Hindlimb muscle (tissue), 1 donor: ENCODE results near the gene BMP8A. TPM values are rescaled to one million over a fixed set of nuclear protein-coding genes. Genes with fewer than 3 reads are reported as not detected.
A peak's percentile ranks its signal among the peaks of the same experiment; 100 is the strongest.

Source experiments
- DNase-seq: peaks from one replicate; pipeline ENCODE4 v3.0.0-alpha.2; 2013
- polyA plus RNA-seq: library from polyadenylated mRNA; unstranded; fragments of 120-200 nt; gene quantifications from one replicate; pipeline ENCODE4 v1.2.1, GENCODE V29; 2013; ENCODE audit not compliant: insufficient read length

The BMP8A gene
- polyA plus RNA-seq, 1 donor, result 0.53 TPM

GRCh38 chr1:39529901-39530535 is 38.6 kb downstream of the BMP8A start:
- no peak for DNase-seq

GRCh38 chr1:39531526-39531925 is 40.1 kb downstream of the BMP8A start:
- no peak for DNase-seq

GRCh38 chr1:39533442-39533841 is 42.0 kb downstream of the BMP8A start:
- no peak for DNase-seq

- DNase-seq, result no peak
These were observed 47.3 kb downstream of the BMP8A start for GRCh38 chr1:39538531-39539251.

- peak; percentile 51 for DNase-seq
These were observed 47.9 kb downstream of the BMP8A start for GRCh38 chr1:39539252-39539790.

GRCh38 chr1:39540504-39541031 is 49.1 kb downstream of the BMP8A start:
- peak; percentile 20 for DNase-seq

GRCh38 chr1:39542924-39543323 is 51.5 kb downstream of the BMP8A start:
- no peak for DNase-seq

GRCh38 chr1:39544327-39544726 is 52.9 kb downstream of the BMP8A start:
- no peak for DNase-seq

- DNase-seq, result no peak
These were observed 54.1 kb downstream of the BMP8A start for GRCh38 chr1:39545531-39545930.

- no peak for DNase-seq
These were observed 62.8 kb downstream of the BMP8A start for GRCh38 chr1:39554277-39554676.

- no peak for DNase-seq
These were observed 69.8 kb downstream of the BMP8A start for GRCh38 chr1:39561279-39561678.

- DNase-seq, result no peak
These were observed 71.5 kb downstream of the BMP8A start for GRCh38 chr1:39562886-39563285.

GRCh38 chr1:39563669-39564068 is 72.2 kb downstream of the BMP8A start:
- DNase-seq, result no peak

GRCh38 chr1:39564340-39564739 is 72.9 kb downstream of the BMP8A start:
- no peak for DNase-seq

- no peak for DNase-seq
These were observed 73.5 kb downstream of the BMP8A start for GRCh38 chr1:39564941-39565340.

GRCh38 chr1:39566441-39567137 is 75.2 kb downstream of the BMP8A start:
- no peak for DNase-seq

- no peak for DNase-seq
These were observed 75.9 kb downstream of the BMP8A start for GRCh38 chr1:39567302-39567701.

- no peak for DNase-seq
These were observed 76.8 kb downstream of the BMP8A start for GRCh38 chr1:39568208-39568607.

GRCh38 chr1:39569034-39569433 is 77.6 kb downstream of the BMP8A start:
- DNase-seq, result no peak

GRCh38 chr1:39570477-39571177 is 79.2 kb downstream of the BMP8A start:
- DNase-seq, result no peak

GRCh38 chr1:39571178-39571483 is 79.7 kb downstream of the BMP8A start:
- DNase-seq, result no peak

- DNase-seq, result no peak
These were observed 81.1 kb downstream of the BMP8A start for GRCh38 chr1:39572379-39573096.
